Peyer's patch (tissue), 4 donors: ENCODE results near the gene KMT2B. TPM values are rescaled to one million over a fixed set of nuclear protein-coding genes. Genes with fewer than 3 reads are reported as not detected.

Experiments
- DNase-seq, 3 donors: peaks; one replicate each; pipeline ENCODE4 v3.0.0-alpha.2; 2017 to 2019
- H3K27ac ChIP-seq, 4 donors: fragments of 200-600 bp; sonication (generic); one replicate each; pipeline ENCODE4 v1.5.1; 2016 to 2019
- H3K27me3 ChIP-seq, 2 donors: fragments of 200-600 bp; sonication (generic); one replicate each; pipeline ENCODE4 v1.5.1; 2019
- H3K36me3 ChIP-seq, 3 donors: fragments of 200-600 bp; sonication (generic); one replicate each; pipeline ENCODE4 v1.5.1; 2016 to 2019
- H3K4me1 ChIP-seq, 4 donors: fragments of 200-600 bp; sonication (generic); one replicate each; pipeline ENCODE4 v1.5.1; 2016 to 2019
- H3K4me3 ChIP-seq, 4 donors: fragments of 200-600 bp; sonication (generic); 1 replicate in 3 of 4; 2 replicates in 1 of 4; pipeline ENCODE4 v1.5.1; 2016 to 2019; ENCODE audit warnings: mild to moderate bottlenecking in 1 of 4
- H3K9me3 ChIP-seq, 4 donors: fragments of 200-600 bp; sonication (generic); one replicate each; pipeline ENCODE4 v1.5.1; 2016 to 2019; ENCODE audit warnings: mild to moderate bottlenecking in 1 of 4
- CTCF ChIP-seq, 6 experiments: fragments of 450-650 bp in 4 of 6; fragments of 200-600 bp in 2 of 6; sonication (generic) in 1 of 6; IDR thresholded peaks; one replicate each; pipeline ENCODE4 v1.5.1; 2017 to 2019; ENCODE audit warnings: antibody characterized with exemption in 6 of 6, mild to moderate bottlenecking in 3 of 6, moderate library complexity in 1 of 6
- POLR2A ChIP-seq, 2 donors: fragments of 450-650 bp; IDR thresholded peaks; one replicate each; pipeline ENCODE4 v1.5.1; 2017; ENCODE audit warnings: antibody characterized with exemption in 2 of 2, mild to moderate bottlenecking in 2 of 2, moderate library complexity in 2 of 2
- total RNA-seq, 4 donors: library from RNA; depleted of rRNA; stranded (reverse); fragments of >200 nt; gene quantifications; one replicate each; pipeline ENCODE4 v1.1.0, GENCODE V29; 2016

Gene KMT2B
- total RNA-seq, 4 donors from 2014 or later: 27.8 to 62.6 (median 41.9) TPM

- H3K4me3 ChIP-seq: no peak overlapping the region
- no peak for DNase-seq
- H3K9me3 ChIP-seq: no peaks in the 10 kb centered on the region
- H3K4me1 ChIP-seq: no peaks in the 10 kb centered on the region
- H3K27ac ChIP-seq: no peak overlapping the region
- H3K36me3 ChIP-seq: peaks cover 0 to 98% (median 4%) of the 10 kb centered on the region in 3 donors
- H3K27me3 ChIP-seq: no peaks in the 10 kb centered on the region
- TF ChIP-seq CTCF (IDR thresholded peaks at IDR 0.05) (no peak), POLR2A (IDR thresholded peaks at IDR 0.05) (no peak)
Observed at GRCh38 chr19:35725216-35725861, 7.5 kb downstream of the KMT2B start.

GRCh38 chr19:35727053-35727955 is 9.5 kb downstream of the KMT2B start:
- Histone ChIP-seq H3K27me3 (no peaks in the 10 kb centered on the region), H3K36me3 (peaks cover 0 to 100% (median 4%) of the 10 kb centered on the region in 3 donors), H3K9me3 (no peaks in the 10 kb centered on the region), H3K4me1 (no peaks in the 10 kb centered on the region), H3K4me3 (no peak overlapping the region), H3K27ac (no peak overlapping the region)
- TF ChIP-seq CTCF (IDR thresholded peaks at IDR 0.05) (no peak), POLR2A (IDR thresholded peaks at IDR 0.05) (no peak)
- DNase-seq: no peak

- no peaks in the 10 kb centered on the region for H3K9me3 ChIP-seq
- no peak overlapping the region for H3K27ac ChIP-seq
- no peak overlapping the region for H3K4me3 ChIP-seq
- peaks cover 0 to 100% (median 4%) of the 10 kb centered on the region in 3 donors for H3K36me3 ChIP-seq
- no peaks in the 10 kb centered on the region for H3K4me1 ChIP-seq
- DNase-seq: no peak
- TF ChIP-seq CTCF (IDR thresholded peaks at IDR 0.05): no peak
- TF ChIP-seq POLR2A (IDR thresholded peaks at IDR 0.05): no peak
- no peaks in the 10 kb centered on the region for H3K27me3 ChIP-seq
Observed at GRCh38 chr19:35727956-35728706, 10.3 kb downstream of the KMT2B start.

GRCh38 chr19:35729021-35729420 is 11.2 kb downstream of the KMT2B start:
- Histone ChIP-seq H3K27ac (no peak overlapping the region), H3K9me3 (no peaks in the 10 kb centered on the region), H3K4me1 (no peaks in the 10 kb centered on the region), H3K36me3 (peaks cover 0 to 100% (median 4%) of the 10 kb centered on the region in 3 donors), H3K27me3 (no peaks in the 10 kb centered on the region), H3K4me3 (no peak overlapping the region)
- no peak for DNase-seq
- TF ChIP-seq POLR2A (IDR thresholded peaks at IDR 0.05) (no peak), CTCF (IDR thresholded peaks at IDR 0.05) (no peak)

- no peak overlapping the region for H3K4me3 ChIP-seq
- no peak for DNase-seq
- no peaks in the 10 kb centered on the region for H3K9me3 ChIP-seq
- no peak for TF ChIP-seq CTCF (IDR thresholded peaks at IDR 0.05)
- TF ChIP-seq POLR2A (IDR thresholded peaks at IDR 0.05): no peak
- H3K27ac ChIP-seq: no peak overlapping the region
- peaks cover 0 to 100% (median 4%) of the 10 kb centered on the region in 3 donors for H3K36me3 ChIP-seq
- no peaks in the 10 kb centered on the region for H3K4me1 ChIP-seq
- no peaks in the 10 kb centered on the region for H3K27me3 ChIP-seq
Observed at GRCh38 chr19:35729763-35730162, 12.0 kb downstream of the KMT2B start.
